Subcutaneous adipose tissue (tissue), 4 donors: ENCODE measurements around the gene GLRX2. TPM values are rescaled to one million over a fixed set of nuclear protein-coding genes. Genes with fewer than 3 reads are reported as not detected.

Source experiments
- total RNA-seq, 4 donors: library from RNA; depleted of rRNA; stranded (reverse); fragments of >200 nt; gene quantifications; one replicate each; pipeline ENCODE4 v1.1.0, GENCODE V29; 2016
- TF ChIP-seq, protein P1 (sequence below): fragments of 450-650 bp; IDR thresholded peaks from one replicate; pipeline ENCODE4 v1.5.1; 2016; ENCODE audit warnings: low read depth, mild to moderate bottlenecking, control low read depth, antibody characterized with exemption, moderate library complexity

GLRX2 gene
- total RNA-seq, 4 donors from 2014 or later, result 7.7 to 20.2 (median 8.5) TPM

DNA sequence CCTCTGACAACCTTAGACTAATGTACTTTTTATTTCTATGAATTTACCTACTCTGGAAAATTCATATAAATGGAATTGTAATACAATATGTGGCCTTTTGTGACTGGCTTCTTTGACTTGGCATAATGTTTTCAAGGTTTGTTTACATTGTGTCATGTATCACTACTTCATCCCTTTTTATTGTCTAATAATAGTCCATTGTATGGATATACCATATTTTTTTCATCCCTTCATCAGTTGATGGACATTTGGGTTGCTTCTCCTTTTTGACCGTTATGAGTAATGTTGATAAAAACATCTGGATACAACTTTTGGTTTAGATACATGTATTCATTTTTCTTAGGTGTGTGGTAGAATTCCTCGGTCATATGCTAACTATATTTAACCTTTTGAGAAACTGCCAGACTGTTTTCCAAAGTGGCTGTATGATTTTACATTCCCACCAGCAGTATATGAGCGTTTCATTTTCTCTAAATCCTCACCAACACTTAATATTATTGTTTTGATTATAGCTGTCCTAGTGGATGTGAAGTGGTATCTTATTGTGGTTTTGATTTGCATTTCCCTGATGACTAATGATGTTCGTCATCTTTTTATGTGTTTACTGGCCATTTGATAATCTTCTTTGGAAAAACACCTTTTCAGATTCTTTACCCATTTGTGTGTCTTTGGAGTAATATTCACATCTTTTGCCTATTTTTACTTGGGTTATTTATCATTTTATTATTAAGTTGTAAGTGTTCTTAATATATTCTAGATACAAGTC lies 42.3 kb downstream of the GLRX2 start:
- TF ChIP-seq, protein P1, sequence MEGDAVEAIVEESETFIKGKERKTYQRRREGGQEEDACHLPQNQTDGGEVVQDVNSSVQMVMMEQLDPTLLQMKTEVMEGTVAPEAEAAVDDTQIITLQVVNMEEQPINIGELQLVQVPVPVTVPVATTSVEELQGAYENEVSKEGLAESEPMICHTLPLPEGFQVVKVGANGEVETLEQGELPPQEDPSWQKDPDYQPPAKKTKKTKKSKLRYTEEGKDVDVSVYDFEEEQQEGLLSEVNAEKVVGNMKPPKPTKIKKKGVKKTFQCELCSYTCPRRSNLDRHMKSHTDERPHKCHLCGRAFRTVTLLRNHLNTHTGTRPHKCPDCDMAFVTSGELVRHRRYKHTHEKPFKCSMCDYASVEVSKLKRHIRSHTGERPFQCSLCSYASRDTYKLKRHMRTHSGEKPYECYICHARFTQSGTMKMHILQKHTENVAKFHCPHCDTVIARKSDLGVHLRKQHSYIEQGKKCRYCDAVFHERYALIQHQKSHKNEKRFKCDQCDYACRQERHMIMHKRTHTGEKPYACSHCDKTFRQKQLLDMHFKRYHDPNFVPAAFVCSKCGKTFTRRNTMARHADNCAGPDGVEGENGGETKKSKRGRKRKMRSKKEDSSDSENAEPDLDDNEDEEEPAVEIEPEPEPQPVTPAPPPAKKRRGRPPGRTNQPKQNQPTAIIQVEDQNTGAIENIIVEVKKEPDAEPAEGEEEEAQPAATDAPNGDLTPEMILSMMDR, result no peak

DNA sequence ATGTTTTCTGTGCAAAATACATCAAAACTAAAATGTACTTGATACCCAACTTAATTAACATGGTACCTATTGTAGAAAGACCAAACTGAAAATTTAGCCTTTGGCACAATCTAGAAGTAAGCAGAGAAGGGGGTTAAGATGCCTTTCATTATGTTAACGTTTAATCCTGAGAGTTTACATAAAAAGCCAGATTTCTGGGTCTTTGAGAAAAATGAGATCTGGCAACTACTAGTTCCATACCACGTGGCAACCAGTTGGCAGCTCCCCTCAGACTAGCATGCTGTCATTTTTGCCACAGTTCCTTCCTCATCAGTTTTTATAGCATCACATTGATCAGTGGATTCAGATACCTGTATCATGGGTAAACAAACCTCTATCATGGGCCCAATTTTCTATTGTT lies 44.3 kb downstream of the GLRX2 start:
- TF ChIP-seq, protein P1, result no peak

DNA sequence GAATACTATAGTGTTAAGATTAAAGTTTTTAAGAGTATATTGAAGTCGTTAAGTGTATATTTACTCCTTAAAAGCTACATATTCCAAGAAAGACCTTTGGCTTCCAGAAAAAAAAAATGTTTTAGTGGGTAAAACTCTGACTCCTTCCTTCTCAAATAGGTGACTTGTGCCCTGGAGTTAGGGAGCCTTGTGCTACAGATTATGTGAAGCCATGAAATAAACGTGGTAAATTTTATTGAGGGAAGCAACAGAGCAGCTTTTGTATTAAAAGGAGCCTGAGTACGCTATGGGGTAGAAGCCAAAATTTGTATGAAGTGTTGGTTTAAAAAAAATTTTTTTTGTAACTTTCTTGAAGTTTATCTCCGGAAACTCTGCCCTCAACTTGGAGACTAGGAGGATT lies 44.8 kb downstream of the GLRX2 start:
- TF ChIP-seq, protein P1, result no peak

DNA sequence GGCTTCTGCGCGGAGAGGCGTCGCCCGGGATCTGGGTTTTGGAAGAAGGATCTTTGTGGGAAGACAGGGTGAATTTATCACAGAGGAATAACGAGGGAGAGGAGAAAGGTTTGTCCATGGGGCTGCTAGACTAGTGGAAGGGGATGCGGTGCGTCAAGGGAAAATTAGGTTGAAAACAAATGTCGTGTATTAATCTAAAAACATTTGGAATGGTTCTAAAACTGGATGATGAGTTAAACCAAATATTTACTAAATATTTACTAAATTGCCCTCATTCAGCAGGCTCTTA lies 45.2 kb downstream of the GLRX2 start:
- TF ChIP-seq, protein P1, result no peak

DNA sequence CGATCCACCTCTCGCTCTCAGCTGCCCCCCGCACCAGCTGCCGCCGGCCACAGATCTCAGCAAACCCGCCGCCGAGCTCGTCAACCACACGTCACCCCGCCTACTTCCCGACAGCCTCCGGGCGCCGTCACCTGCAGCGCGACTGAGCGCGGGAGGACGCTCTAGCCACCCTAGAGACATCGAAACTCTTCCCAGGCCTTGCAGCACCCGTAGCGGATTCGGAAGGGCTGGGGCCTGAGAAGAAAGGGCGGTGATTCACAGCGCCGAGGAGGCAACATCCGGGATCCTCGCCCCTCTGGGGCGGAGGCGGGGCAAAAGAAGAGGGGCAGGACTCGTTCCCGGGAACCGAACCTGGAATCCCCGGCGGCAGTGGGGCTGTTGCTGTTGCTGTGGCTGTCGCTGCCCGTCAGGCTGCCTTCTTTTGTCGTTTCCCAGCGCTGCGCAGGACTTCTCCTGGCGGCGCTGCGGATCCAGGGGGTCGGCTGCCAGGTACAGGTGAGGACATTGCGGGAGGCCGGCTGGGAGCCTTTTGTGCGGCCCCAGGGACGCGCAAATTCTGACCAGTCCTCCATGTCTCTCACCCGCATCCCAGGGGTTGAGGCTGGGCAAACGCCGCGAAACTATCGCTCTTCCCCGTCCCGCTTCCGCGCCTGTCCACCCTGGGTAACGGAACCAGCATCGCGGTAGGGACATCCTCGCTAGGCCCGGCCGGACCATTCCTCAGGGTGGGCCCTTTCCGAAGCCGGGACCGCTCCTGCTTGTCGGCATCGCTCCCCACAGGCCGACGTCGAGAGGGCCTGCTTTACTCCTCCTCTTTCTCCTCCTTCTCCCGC lies 45.7 kb downstream of the GLRX2 start, which contains the start of the genes RO60 and UCHL5:
RO60 (plus strand) TSS at position 331 of the 833 bp plus-strand sequence. CDS start 9,443 bp downstream, outside the sequence.
UCHL5 (minus strand) TSS at position 79 of the 833 bp plus-strand sequence. CDS start 100 bp downstream, outside the sequence.
- TF ChIP-seq, protein P1, result no peak

DNA sequence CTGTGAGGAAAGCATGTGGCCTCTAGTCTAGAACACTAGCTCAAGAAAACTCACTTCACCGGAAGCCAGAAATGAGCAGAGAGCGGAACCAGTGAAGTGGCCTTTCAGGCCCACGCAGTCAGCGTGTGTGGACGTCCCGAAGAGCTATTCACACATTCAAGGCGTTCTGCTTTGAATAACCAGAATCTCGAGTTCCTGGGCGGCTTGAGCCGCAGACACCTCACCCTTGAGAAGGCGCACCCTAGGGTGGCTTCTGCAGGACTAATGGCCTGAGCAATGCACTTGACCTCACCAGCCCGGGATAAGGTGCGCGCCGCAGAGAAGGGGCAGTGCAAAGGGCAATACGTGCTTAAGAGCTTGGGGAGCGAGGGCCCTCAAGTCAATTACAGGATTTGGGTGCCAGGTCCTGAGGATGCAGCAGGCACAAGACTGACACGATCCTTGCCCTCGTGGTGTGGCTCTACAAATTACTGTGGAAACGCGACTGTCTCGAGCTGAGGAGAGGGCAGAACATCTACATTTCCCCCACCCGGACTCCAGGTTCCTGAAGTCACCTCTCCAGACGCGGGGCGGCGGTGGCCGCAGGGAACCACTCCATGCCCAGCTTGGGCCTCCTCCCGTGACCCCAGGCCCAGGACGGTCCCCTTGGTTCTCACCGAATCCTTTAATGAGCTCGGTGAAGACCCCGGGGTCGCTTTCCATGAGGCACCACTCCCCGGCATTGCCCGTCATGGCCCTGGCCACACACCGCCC lies 46.5 kb downstream of the GLRX2 start:
- TF ChIP-seq, protein P1, result no peak
